Endothelial cell (in vitro differentiated cells): ENCODE results near the gene REG1A. TPM values are rescaled to one million over a fixed set of nuclear protein-coding genes. Genes with fewer than 3 reads are reported as not detected.

Experiments
- DNase-seq: peaks from one replicate; pipeline ENCODE4 v3.0.0; 2021; ENCODE audit warnings: low spot score
- H3K27ac Mint-ChIP-seq: one replicate; pipeline ENCODE4 v1.8.0; 2021; ENCODE audit warnings: mixed read lengths, inconsistent platforms; ENCODE audit not compliant: unreplicated experiment
- H3K27me3 Mint-ChIP-seq: one replicate; pipeline ENCODE4 v1.8.0; 2021; ENCODE audit warnings: mild to moderate bottlenecking, moderate library complexity, mixed read lengths, inconsistent platforms; ENCODE audit not compliant: unreplicated experiment
- H3K36me3 Mint-ChIP-seq: one replicate; pipeline ENCODE4 v1.8.0; 2021; ENCODE audit warnings: mild to moderate bottlenecking, low read depth, mixed read lengths, inconsistent platforms; ENCODE audit not compliant: unreplicated experiment
- H3K4me1 Mint-ChIP-seq: one replicate; pipeline ENCODE4 v1.8.0; 2021; ENCODE audit warnings: mild to moderate bottlenecking, mixed read lengths, inconsistent platforms; ENCODE audit not compliant: unreplicated experiment
- H3K4me3 Mint-ChIP-seq: one replicate; pipeline ENCODE4 v1.8.0; 2021; ENCODE audit warnings: mild to moderate bottlenecking, mixed read lengths, inconsistent platforms; ENCODE audit not compliant: unreplicated experiment
- H3K9me3 Mint-ChIP-seq: one replicate; pipeline ENCODE4 v1.8.0; 2021; ENCODE audit warnings: mixed read lengths, inconsistent platforms; ENCODE audit not compliant: unreplicated experiment
- CTCF ChIP-seq: fragments of 200-600 bp; sonication (generic); IDR thresholded peaks from one replicate; pipeline ENCODE4 v1.5.0; 2021; ENCODE audit warnings: antibody characterized with exemption; ENCODE audit not compliant: unreplicated experiment
- total RNA-seq: library from RNA; stranded (reverse); fragmentation: NEBNext Ultra II Directional; extraction: Animal tissue kit (Norgen Biotek cat#: 25700); gene quantifications from one replicate; pipeline ENCODE4 v1.2.1, GENCODE V29; 2021; ENCODE audit not compliant: unreplicated experiment

REG1A gene
- total RNA-seq, 1 donor from 2014 or later, result not detected

- Mint-ChIP-seq H3K36me3 (no peaks in the 10 kb centered on the region), H3K27ac (no peak overlapping the region)
These were observed 8.0 kb upstream of the REG1A start for GRCh38 chr2:79112269-79112668.

GRCh38 chr2:79114797-79115494, 5.3 kb upstream of the REG1A start:
- H3K27me3 Mint-ChIP-seq, result peaks cover 2% of the 10 kb centered on the region
- H3K9me3 Mint-ChIP-seq, result no peaks in the 10 kb centered on the region
- no peak overlapping the region for H3K4me3 Mint-ChIP-seq
- H3K36me3 Mint-ChIP-seq, result no peaks in the 10 kb centered on the region
- TF ChIP-seq CTCF, result no peak
- no peak for DNase-seq
- H3K27ac Mint-ChIP-seq, result no peak overlapping the region
- no peaks in the 10 kb centered on the region for H3K4me1 Mint-ChIP-seq

More at GRCh38 chr2:79112269-79112668, 8.0 kb upstream of the REG1A start:
- Mint-ChIP-seq H3K27me3 (peaks cover 2% of the 10 kb centered on the region), H3K4me3 (no peak overlapping the region), H3K9me3 (no peaks in the 10 kb centered on the region), H3K4me1 (no peaks in the 10 kb centered on the region)
- no peak for TF ChIP-seq CTCF
- no peak for DNase-seq

GRCh38 chr2:79116997-79117928, 3.0 kb upstream of the REG1A start:
- no peak for TF ChIP-seq CTCF
- Mint-ChIP-seq H3K9me3 (no peaks in the 10 kb centered on the region), H3K4me1 (no peaks in the 10 kb centered on the region), H3K4me3 (no peak overlapping the region), H3K27me3 (peaks cover 2% of the 10 kb centered on the region), H3K27ac (no peak overlapping the region), H3K36me3 (no peaks in the 10 kb centered on the region)
- no peak for DNase-seq

- no peaks in the 10 kb centered on the region for H3K27me3 Mint-ChIP-seq
- H3K4me3 Mint-ChIP-seq, result no peak overlapping the region
- no peaks in the 10 kb centered on the region for H3K36me3 Mint-ChIP-seq
- no peak for TF ChIP-seq CTCF
- no peaks in the 10 kb centered on the region for H3K9me3 Mint-ChIP-seq
- no peak overlapping the region for H3K27ac Mint-ChIP-seq
- DNase-seq, result no peak
- no peaks in the 10 kb centered on the region for H3K4me1 Mint-ChIP-seq
These were observed 2.4 kb downstream of the REG1A start for GRCh38 chr2:79122676-79123075.
